HepG2 (cell line): ENCODE data around the gene FBRSL1. TPM values are rescaled to one million over a fixed set of nuclear protein-coding genes. Genes with fewer than 3 reads are reported as not detected.
A peak's percentile ranks its signal among the peaks of the same experiment; 100 is the strongest.

Experiments
- HIVEP1 ChIP-seq: sonication (generic); formaldehyde crosslinking; IDR thresholded peaks from 2 replicates; pipeline ENCODE4 v1.4.0; 2020; ENCODE audit warnings: mild to moderate bottlenecking, missing genetic modification reagents
- LCORL ChIP-seq, 2 experiments: fragments of 450-650 bp in 1 of 2; sonication (generic) in 1 of 2; formaldehyde crosslinking in 1 of 2; IDR thresholded peaks; 2 replicates each; pipeline versions ENCODE4 v1.5.0 to v1.6.1; 2017 to 2020; ENCODE audit warnings: antibody characterized with exemption in 1 of 2, missing genetic modification reagents in 1 of 2
- MYPOP ChIP-seq: sonication (generic); formaldehyde crosslinking; IDR thresholded peaks from 2 replicates; pipeline ENCODE4 v1.8.1; 2023; ENCODE audit warnings: mild to moderate bottlenecking, moderate library complexity, missing genetic modification reagents
- NBN ChIP-seq: fragments of 450-650 bp; conservative IDR thresholded peaks from 2 replicates; pipeline ENCODE4 v1.6.1; 2017
- NONO ChIP-seq, 2 experiments: fragments of 450-650 bp in 1 of 2; sonication (generic) in 1 of 2; formaldehyde crosslinking in 1 of 2; IDR thresholded peaks in 1 of 2; conservative IDR thresholded peaks in 1 of 2; 2 replicates each; pipeline versions ENCODE4 v1.6.1 to v1.8.0; 2017 to 2022; ENCODE audit warnings: mild to moderate bottlenecking in 1 of 2, missing genetic modification reagents in 1 of 2, moderate library complexity in 1 of 2
- RARG ChIP-seq: sonication (generic); formaldehyde crosslinking; IDR thresholded peaks from 2 replicates; pipeline ENCODE4 v1.4.0; 2020; ENCODE audit warnings: low read depth, mild to moderate bottlenecking, missing genetic modification reagents
- SNAPC2 ChIP-seq: sonication (generic); formaldehyde crosslinking; IDR thresholded peaks from 2 replicates; pipeline ENCODE4 v1.8.1; 2022; ENCODE audit warnings: mild to moderate bottlenecking, missing genetic modification reagents
- SOX5 ChIP-seq: IDR thresholded peaks from 2 replicates; pipeline ENCODE4 v1.6.1; 2016; ENCODE audit warnings: borderline replicate concordance
- ZFX ChIP-seq: sonication (generic); formaldehyde crosslinking; IDR thresholded peaks from 2 replicates; pipeline ENCODE4 v1.4.0; 2020; ENCODE audit warnings: mild to moderate bottlenecking, low read depth, missing genetic modification reagents, moderate library complexity
- ZNF142 ChIP-seq: sonication (generic); formaldehyde crosslinking; IDR thresholded peaks from 2 replicates; pipeline ENCODE4 v1.4.0; 2020; ENCODE audit warnings: missing genetic modification reagents
- ZNF296 ChIP-seq: sonication (generic); formaldehyde crosslinking; conservative IDR thresholded peaks from 2 replicates; pipeline ENCODE4 v1.5.0; 2020; ENCODE audit warnings: mild to moderate bottlenecking, missing genetic modification reagents
- ZNF317 ChIP-seq: sonication (generic); formaldehyde crosslinking; IDR thresholded peaks from 2 replicates; pipeline ENCODE4 v1.5.0; 2020; ENCODE audit warnings: mild to moderate bottlenecking, missing genetic modification reagents
- ZNF547 ChIP-seq: sonication (generic); formaldehyde crosslinking; IDR thresholded peaks from 2 replicates; pipeline ENCODE4 v1.5.1; 2020; ENCODE audit warnings: mild to moderate bottlenecking, missing genetic modification reagents
- ZSCAN31 ChIP-seq: sonication (generic); formaldehyde crosslinking; IDR thresholded peaks from 2 replicates; pipeline ENCODE4 v1.5.0; 2020; ENCODE audit warnings: low read depth, mild to moderate bottlenecking, missing genetic modification reagents
- polyA plus RNA-seq, 8 experiments: library from polyadenylated mRNA; depleted of rRNA in 3 of 8; stranded (reverse) in 7 of 8; unstranded in 1 of 8; fragments of >200 nt; fragmentation: Illumina TruSeq in 4 of 8; extraction: Trizol in 4 of 8; gene quantifications; 2 replicates each; pipeline versions ENCODE4 v1.2.1 to v1.2.3, GENCODE V29; 2011 to 2016; ENCODE audit warnings: low read depth in 4 of 8, missing spikeins in 1 of 8, mixed read lengths in 1 of 8; ENCODE audit not compliant: insufficient read depth in 1 of 8
- total RNA-seq, 5 experiments: library from RNA; depleted of rRNA; stranded (reverse); fragments of >200 nt; fragmentation: Illumina TruSeq; extraction: Trizol; gene quantifications; 2 replicates each; pipeline ENCODE4 v1.2.3, GENCODE V29; 2016; ENCODE audit warnings: low read depth in 1 of 5
- TF ChIP-seq, protein P1 (sequence below): sonication (generic); formaldehyde crosslinking; IDR thresholded peaks from 2 replicates; pipeline ENCODE4 v1.5.1; 2020; ENCODE audit warnings: mild to moderate bottlenecking, missing genetic modification reagents, moderate library complexity

The FBRSL1 gene
- total and polyA plus RNA-seq, 2 of the 13 experiments (the other 11 are each of a cell fraction or from before 2014, with no cell fraction given): 3.6 to 7.9 TPM

DNA sequence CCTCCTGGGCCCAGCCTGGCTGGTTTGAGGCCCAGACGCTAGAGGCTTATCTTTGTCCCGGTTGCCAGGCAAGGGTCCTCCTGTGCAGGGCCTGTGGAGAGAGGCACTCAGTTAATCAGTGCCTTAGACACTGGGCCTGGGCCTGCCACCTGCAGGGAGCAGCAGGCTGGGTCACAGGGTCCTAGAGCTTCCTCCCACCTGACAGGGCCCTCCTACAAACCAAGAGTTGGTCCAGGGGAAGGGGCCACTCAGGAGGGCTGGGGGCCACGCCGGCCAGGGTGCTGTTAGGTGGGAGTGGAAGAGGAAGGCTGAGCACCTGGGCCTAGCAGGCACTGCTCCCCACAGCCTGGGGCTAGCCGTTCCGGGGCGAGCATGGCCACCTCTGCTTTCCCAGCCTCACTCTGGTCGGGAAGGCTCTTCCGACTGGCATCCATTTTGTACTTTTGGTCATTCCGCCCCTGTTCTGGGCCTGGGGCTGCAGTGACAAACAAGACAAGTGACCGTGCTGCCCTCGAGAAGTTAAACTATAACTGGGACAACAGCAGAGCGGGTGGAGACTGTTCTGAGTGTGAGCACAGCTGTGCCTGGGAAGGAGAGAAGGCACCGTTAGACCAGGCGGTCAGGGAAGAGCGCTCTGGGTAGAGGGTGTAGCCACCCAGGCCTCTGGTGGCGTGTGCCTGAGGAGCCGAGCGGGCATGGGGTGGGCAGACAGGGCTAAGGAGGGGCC, 27.2 kb downstream of the FBRSL1 start (continued):
- TF ChIP-seq SNAPC2 (CRISPR knock-in tag): no peak
- TF ChIP-seq SOX5 (CRISPR knock-in tag): peak; percentile 46; the same call in 1 of the 2 replicates
- TF ChIP-seq ZNF142 (CRISPR knock-in tag): 0 out of 2 replicates have a peak, but pooled peaks have one; percentile 75
- no peak for TF ChIP-seq NBN
- no peak; the same call in 1 of the 2 replicates for TF ChIP-seq ZNF317 (CRISPR knock-in tag)
- TF ChIP-seq, protein P1, sequence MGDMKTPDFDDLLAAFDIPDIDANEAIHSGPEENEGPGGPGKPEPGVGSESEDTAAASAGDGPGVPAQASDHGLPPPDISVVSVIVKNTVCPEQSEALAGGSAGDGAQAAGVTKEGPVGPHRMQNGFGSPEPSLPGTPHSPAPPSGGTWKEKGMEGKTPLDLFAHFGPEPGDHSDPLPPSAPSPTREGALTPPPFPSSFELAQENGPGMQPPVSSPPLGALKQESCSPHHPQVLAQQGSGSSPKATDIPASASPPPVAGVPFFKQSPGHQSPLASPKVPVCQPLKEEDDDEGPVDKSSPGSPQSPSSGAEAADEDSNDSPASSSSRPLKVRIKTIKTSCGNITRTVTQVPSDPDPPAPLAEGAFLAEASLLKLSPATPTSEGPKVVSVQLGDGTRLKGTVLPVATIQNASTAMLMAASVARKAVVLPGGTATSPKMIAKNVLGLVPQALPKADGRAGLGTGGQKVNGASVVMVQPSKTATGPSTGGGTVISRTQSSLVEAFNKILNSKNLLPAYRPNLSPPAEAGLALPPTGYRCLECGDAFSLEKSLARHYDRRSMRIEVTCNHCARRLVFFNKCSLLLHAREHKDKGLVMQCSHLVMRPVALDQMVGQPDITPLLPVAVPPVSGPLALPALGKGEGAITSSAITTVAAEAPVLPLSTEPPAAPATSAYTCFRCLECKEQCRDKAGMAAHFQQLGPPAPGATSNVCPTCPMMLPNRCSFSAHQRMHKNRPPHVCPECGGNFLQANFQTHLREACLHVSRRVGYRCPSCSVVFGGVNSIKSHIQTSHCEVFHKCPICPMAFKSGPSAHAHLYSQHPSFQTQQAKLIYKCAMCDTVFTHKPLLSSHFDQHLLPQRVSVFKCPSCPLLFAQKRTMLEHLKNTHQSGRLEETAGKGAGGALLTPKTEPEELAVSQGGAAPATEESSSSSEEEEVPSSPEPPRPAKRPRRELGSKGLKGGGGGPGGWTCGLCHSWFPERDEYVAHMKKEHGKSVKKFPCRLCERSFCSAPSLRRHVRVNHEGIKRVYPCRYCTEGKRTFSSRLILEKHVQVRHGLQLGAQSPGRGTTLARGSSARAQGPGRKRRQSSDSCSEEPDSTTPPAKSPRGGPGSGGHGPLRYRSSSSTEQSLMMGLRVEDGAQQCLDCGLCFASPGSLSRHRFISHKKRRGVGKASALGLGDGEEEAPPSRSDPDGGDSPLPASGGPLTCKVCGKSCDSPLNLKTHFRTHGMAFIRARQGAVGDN (CRISPR knock-in tag): peak; percentile 96
- peak; percentile 74; the same call in 1 of the 2 replicates for TF ChIP-seq MYPOP (CRISPR knock-in tag)
- TF ChIP-seq RARG (CRISPR knock-in tag): no peak; the same call in 1 of the 2 replicates
- TF ChIP-seq ZNF296 (CRISPR knock-in tag): peak; percentile 76
- TF ChIP-seq NONO (IDR thresholded peaks at IDR 0.05): no peak
- TF ChIP-seq NONO (CRISPR knock-in tag; conservative IDR thresholded peaks at IDR 0.05): peak; percentile 86; the same call in 1 of the 2 replicates
- TF ChIP-seq ZSCAN31 (CRISPR knock-in tag): 0 out of 2 replicates have a peak, but pooled peaks have one; percentile 67
- TF ChIP-seq ZNF547 (CRISPR knock-in tag): no peak
- TF ChIP-seq ZFX: peak; percentile 92
- no peak for TF ChIP-seq LCORL (IDR thresholded peaks at IDR 0.05)
- TF ChIP-seq LCORL (CRISPR knock-in tag; IDR thresholded peaks at IDR 0.05): peak; percentile 86
- TF ChIP-seq HIVEP1: peak; percentile 60; the same call in 1 of the 2 replicates
